Measurements from ENCODE around the gene MICAL3.
A peak's percentile ranks its signal among the peaks of the same experiment; 100 is the strongest.

Gene MICAL3

GRCh38 chr22:17924076-17924475, 100.3 kb downstream of the MICAL3 start:
- H3K27ac ChIP-seq = peak overlapping the region; percentile 46; the same call in 1 of the 2 replicates

GRCh38 chr22:17922925-17923903, 101.1 kb downstream of the MICAL3 start:
- TF ChIP-seq ZFX (IDR thresholded peaks at IDR 0.05; ENCODE audit: borderline replicate concordance) = no peak
- TF ChIP-seq, protein P1, sequence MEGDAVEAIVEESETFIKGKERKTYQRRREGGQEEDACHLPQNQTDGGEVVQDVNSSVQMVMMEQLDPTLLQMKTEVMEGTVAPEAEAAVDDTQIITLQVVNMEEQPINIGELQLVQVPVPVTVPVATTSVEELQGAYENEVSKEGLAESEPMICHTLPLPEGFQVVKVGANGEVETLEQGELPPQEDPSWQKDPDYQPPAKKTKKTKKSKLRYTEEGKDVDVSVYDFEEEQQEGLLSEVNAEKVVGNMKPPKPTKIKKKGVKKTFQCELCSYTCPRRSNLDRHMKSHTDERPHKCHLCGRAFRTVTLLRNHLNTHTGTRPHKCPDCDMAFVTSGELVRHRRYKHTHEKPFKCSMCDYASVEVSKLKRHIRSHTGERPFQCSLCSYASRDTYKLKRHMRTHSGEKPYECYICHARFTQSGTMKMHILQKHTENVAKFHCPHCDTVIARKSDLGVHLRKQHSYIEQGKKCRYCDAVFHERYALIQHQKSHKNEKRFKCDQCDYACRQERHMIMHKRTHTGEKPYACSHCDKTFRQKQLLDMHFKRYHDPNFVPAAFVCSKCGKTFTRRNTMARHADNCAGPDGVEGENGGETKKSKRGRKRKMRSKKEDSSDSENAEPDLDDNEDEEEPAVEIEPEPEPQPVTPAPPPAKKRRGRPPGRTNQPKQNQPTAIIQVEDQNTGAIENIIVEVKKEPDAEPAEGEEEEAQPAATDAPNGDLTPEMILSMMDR (IDR thresholded peaks at IDR 0.05) = no peak
- peak overlapping the region; percentile 50; the same call in 1 of the 2 replicates for H3K27ac ChIP-seq

More at GRCh38 chr22:17924076-17924475, 100.3 kb downstream of the MICAL3 start:
- TF ChIP-seq, protein P1 (IDR thresholded peaks at IDR 0.05) = no peak
- TF ChIP-seq ZFX (IDR thresholded peaks at IDR 0.05; ENCODE audit: borderline replicate concordance) = no peak

DNA sequence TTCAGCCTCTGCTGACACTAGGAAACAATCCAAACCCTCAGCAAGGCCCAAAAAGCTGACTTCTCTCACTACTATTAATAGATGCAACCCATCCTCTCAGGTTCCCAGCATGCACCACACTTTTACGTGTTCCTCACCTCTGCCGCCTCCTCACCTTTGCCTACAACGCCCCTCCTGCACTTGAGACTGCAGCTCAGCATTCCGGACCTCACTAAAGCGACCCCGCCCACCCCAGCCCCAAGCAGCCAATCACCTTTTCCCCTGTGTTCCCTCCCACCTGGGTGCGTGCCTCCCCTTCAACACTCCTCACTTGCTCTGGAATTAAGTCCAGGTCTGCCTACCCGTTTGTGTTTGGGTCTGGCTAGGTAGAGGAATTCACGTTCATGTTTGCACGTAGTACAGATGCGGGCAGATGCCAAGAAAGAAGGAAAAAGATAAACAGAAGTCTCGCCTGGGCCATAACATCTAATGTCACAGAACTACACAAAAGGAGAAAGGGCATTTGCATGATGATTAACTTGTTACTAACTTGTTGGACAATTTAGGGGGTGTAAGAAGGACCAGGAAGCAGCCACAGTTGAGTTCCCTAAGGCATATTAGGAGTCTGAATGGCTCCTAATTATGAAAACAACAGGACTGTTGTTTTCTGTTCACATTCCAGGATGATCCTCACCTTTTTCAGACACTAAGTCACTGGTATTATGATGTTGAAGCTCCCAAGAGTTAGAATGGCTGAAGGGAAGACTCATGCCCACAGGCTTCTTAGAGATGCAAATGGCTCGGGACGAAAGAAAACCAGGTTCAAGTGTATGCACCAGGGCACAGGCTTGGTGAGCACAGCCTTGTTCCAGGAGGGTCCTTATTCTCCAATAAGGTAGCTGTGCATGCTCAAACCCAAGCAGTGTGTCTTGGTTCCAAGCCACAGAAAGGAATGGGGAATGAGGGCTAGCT, 102.2 kb downstream of the MICAL3 start:
- peak overlapping the region; percentile 50; the same call in 1 of the 2 replicates for H3K27ac ChIP-seq
- TF ChIP-seq ZFX (IDR thresholded peaks at IDR 0.05; ENCODE audit: borderline replicate concordance) = no peak
- TF ChIP-seq, protein P1 (IDR thresholded peaks at IDR 0.05) = no peak

GRCh38 chr22:17920992-17921650, 103.2 kb downstream of the MICAL3 start:
- peak overlapping the region; percentile 50; the same call in 1 of the 2 replicates for H3K27ac ChIP-seq
- TF ChIP-seq ZFX (IDR thresholded peaks at IDR 0.05; ENCODE audit: borderline replicate concordance) = no peak
- TF ChIP-seq, protein P1 (IDR thresholded peaks at IDR 0.05) = no peak

- no peak for TF ChIP-seq ZFX (IDR thresholded peaks at IDR 0.05; ENCODE audit: borderline replicate concordance)
- TF ChIP-seq, protein P1 (IDR thresholded peaks at IDR 0.05) = no peak
Measured at GRCh38 chr22:17920145-17920605, 104.2 kb downstream of the MICAL3 start.

GRCh38 chr22:17919276-17920144, 104.9 kb downstream of the MICAL3 start:
- no peak for TF ChIP-seq ZFX (IDR thresholded peaks at IDR 0.05; ENCODE audit: borderline replicate concordance)
- TF ChIP-seq, protein P1 (IDR thresholded peaks at IDR 0.05) = no peak
- no peak overlapping the region for H3K27ac ChIP-seq

More at GRCh38 chr22:17920145-17920605, 104.2 kb downstream of the MICAL3 start:
- H3K27ac ChIP-seq = no peak overlapping the region
